Measurements from ENCODE around the gene PDGFB.

Gene PDGFB

DNA sequence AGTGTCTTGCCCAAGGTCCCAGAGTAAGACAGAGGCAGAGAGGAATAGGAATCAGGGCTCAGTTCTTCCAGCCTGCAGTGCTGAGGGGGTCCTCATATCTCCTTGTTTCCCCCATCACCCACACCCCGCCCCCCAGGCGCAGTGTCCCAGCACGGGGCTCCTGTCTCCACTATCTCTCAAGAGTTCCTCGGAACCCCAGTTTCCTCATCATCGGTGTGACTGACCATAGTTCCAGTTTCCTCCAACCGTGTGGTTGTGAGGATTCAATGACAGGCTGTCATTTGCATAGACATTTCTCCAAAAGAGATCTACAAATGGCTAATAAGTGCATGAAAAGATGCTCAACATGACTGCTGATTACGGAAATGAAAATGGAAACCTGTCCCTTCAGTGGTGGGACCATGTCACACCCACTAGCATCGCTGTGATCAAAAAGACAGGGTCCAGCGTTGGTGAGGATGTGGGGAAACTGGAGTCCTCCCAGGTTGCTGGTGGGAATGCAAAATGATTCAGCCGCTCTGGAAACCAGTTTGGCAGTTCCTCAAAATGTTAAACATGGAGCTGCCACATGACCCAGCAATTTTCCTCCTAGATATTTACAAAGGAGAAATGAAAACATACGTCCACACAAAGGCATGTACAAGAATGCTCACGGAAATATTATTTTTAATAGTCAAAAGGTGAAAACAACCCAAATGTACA is 31.8 kb upstream of the PDGFB start:
- no peak for DNase-seq

DNA sequence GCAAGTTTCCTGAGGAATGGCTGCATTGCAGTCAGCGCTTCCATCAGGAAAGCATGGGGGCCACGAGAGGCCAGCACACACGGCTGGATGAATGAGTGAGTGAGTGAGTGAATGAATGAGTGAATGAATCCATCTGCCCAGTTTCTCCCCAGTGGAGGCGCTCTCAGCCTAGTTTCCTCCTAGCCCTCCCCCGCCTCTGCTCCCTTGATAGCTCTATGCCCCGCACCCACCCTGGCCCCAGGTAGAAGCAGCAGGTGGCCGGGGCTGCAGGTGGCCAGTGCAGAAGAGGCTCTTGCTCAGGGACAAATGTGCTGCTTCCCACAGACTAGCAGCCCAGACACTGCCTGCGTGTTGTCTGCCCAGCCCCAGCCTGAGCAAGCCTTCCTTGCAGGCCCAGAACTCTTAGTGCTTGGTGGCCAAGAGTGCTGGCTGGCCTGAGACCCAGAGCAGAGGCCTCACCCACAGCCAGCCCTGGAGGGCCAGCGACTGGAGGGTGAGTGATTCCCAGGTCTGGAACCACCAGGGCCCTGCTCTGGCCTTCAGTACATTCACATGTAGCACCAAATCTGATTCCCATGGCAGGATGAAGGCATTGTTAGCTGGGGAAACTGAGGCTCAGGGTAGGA is 31.1 kb upstream of the PDGFB start:
- DNase-seq: peak; percentile 67

DNA sequence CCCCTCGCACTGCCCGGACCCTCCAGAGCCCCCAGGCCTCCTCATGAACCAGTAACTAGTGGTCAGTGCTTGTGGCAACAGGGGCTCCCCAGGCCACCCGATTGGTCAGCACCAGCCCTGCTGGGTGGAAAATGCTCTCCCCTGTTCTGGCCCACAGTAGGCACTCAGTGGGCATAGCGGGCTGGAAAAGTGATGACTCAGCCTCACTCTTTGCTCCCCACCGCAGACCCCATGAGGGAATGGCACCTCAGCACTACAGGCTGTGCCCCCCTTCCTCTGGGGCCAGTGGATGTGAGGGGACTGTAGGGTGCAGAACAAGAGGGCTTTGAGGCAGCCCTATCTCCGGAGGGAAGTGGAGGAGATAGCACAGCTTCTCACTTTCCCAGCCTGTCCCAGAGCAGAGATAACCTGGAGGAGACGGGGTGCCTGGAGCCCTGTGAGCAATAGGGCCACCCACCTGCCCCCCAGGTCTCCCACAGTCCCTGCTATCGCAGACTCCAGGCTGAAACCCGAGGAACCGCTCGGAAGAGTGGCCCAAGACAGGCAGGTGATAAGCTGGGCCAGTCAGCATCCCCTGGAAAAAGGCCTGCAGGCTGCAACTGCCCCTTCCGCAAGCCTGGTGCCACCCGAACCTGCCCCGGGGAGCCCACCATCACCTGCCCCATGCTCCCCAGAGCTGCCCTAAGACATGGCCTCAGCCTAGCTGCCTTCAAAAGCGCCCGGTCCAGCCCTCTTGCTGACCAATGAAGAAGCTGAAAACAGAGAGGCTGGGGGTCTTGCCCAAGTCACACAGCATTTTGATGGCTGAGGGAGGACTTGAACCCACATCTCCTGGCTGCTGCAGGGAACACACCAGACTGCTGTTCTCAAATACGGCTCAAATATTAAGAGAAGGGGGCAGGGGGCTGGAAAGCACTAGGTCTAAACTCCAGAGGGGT is 29.4 kb upstream of the PDGFB start:
- no peak for DNase-seq

DNA sequence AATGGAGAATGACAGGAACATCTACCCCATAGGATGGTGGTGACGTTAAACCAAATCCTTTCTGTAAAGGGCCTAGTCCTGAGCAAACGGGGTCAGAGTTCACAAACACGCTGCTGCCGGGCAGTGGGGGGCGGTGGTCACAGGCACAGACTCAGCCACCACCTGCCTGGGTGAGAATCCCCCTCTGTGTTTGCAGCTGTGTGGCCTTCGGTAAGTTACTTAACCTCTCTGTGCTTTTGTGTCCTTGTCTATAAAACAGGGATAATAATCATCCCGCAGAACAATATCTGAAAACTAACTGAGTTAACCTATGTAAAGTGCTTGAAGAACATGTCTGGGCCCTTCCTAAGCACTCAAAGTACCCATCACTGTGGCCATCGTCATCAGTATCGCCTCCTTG is 26.0 kb upstream of the PDGFB start:
- no peak for DNase-seq

GRCh38 chr22:39270280-39270679 is 25.5 kb upstream of the PDGFB start:
- no peak for DNase-seq

DNA sequence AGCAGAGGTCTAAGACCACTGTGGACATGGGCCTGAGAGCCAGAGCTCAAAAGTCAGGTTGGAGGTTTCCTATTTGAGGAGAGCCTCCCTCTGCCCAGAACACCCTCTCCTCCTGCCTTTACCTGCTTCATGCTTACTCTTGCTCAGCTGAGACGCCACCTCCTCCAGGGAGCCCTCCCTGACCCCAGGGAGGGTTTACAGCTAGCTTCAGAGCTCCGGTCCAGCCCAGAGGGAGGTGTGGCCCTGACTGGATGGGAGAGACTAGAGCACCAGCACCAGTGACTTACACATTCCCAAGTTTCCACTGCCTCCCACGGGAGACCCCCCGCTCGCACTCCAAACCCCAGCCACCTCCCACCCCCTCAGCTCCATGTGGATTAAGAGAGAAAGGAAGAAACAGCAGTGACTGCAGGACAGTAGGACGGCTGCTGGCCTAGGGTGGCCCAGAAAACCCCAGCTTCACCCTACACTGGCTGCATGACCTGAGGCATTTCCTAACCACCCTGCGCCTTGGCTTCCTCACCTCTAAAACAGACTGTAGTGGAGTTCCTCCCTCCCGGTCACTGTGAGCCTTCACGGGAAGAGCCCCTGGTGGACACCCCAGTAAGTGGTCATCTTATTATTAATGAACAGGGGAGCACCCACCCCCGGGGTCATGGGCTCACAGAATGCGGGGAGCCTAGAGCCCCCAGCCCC is 24.5 kb upstream of the PDGFB start:
- no peak for DNase-seq

DNA sequence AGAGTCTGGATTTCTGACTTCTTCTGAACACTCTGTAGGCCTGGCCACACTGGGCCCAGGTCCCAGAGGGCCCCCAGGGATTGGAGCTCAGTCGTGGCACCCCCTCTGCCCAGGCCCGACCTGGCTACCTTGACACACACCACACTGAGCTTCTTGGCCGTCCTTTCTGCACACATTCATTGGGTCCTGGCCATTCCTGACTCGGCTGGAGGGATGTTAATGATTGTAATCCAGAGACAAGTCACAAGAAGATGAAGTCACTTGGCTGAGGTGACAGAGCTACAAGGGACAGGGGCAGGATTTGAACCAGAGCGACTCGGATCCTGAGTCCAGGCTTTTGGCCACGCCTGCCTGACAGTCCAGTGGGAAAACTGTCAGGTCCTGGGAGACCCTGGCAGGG is 23.9 kb upstream of the PDGFB start:
- no peak for DNase-seq

GRCh38 chr22:39267974-39268373 is 23.2 kb upstream of the PDGFB start:
- DNase-seq: no peak

- no peak for DNase-seq
Observed at GRCh38 chr22:39266398-39267030, 21.7 kb upstream of the PDGFB start.

GRCh38 chr22:39265143-39265886 is 20.5 kb upstream of the PDGFB start:
- DNase-seq: no peak

GRCh38 chr22:39264349-39265038 is 19.7 kb upstream of the PDGFB start:
- DNase-seq: no peak

GRCh38 chr22:39263626-39264348 is 19.0 kb upstream of the PDGFB start:
- no peak for DNase-seq

DNA sequence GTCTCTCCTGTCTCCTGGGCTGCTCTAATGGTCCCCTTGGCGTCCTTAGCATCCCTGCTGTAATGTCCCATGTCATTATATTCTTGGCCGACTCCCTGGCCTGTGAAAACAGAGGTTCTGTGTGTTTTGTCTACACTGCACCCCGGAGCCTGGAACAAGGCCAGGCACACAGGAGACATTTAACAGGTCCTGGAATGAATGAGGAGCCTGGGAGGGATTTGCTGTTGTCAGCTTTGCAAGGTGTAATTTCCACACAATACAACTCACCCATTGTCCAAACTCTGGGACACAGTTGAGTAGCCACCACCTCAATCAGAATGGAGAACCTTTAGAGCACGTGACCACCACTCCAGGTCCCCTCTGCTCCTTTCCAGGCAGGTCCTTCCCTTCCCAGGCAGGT is 14.9 kb upstream of the PDGFB start:
- no peak for DNase-seq

- no peak for DNase-seq
Observed at GRCh38 chr22:39257901-39258475, 13.2 kb upstream of the PDGFB start.

DNA sequence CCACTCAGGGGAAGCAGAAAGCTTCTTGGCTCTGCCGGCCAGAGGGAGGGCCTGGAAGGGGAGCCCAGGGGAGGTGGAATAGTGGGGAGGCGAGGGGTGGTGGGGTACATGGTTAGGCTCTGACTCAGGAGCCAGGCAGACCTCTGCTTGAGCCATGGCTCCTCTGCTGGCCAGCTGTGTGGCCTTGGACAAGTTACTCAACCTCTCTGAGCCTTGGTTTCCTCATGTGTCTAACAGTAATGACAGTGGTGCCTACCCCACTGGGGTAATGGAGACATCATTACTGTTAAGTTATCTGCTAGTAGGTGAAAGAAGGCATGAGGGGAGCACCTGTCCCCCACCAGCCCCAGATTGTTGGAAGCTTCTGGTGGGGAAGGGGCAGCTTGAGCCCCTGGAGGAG is 12.2 kb upstream of the PDGFB start:
- no peak for DNase-seq

DNA sequence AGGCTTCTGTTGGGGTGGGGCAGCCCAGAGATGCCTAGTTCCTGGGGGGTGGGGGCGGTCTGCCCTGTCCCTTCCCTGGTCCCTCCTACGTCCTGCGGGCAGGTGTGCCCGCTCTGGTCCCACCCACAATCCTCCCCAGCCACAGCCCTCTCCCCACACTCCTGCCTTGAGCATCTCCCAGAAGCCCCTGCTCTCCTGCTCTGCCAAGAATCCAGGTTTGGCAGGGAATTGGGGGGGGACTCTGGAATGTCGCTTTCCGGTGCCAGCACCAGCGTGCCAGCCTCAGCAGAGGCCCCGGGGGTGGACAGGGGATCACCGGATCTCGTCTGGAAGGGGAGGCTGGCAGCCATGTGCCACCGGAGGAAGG is 11.4 kb upstream of the PDGFB start:
- DNase-seq: no peak

DNA sequence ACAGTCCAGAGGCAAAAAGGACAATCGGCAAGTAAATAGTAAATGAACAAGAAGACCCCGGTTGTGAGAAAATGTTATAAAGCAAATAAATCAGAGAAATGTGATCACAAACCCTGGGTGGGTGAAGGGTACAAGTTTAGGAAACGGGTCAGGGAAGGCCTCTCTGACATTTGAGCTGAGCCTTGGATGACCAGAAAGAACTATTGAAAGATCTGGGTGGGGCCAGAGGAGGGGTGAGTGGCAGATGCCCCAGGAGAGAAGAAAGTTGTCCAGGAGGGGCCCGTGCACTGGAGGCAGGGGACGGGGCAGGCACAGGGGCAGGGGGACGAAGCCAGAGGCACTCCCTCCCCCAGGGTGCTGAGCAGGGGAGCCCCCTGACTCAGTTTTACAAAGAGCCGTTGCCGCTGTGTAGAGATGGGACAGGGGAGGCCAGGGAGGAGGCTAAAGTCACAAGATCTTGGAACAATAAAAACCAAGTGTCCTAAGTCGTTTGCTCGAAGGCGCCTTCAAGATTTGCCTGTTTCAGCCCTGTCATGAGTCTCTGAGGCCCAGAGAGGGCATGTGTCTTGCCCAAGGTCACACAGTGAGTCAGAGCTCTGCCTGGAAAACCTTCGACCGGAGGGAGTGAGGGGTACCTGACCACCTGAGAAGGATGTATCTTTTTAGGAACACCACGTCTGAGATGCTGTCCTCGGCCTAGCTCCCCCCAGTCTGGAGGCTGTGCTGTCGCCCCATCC is 10.8 kb upstream of the PDGFB start:
- no peak for DNase-seq

GRCh38 chr22:39254789-39255298 is 10.1 kb upstream of the PDGFB start:
- DNase-seq: no peak

- no peak for DNase-seq
Observed at GRCh38 chr22:39254122-39254521, 9.3 kb upstream of the PDGFB start.

Data from NCI-H510A (cell line).